ENCODE data around the gene CCSER1.
"Not testable (repeated sequence)": the region's sequence is repeated elsewhere in the genome, so short reads cannot be mapped to it uniquely, and the experiment has no call there.

The CCSER1 gene

GRCh38 chr4:91085961-91086360 lies 958.8 kb downstream of the CCSER1 start:
- no peak for TF ChIP-seq CTCF (IDR thresholded peaks at IDR 0.05; ENCODE audit: control extremely low read depth, extremely low read depth, low read depth, missing control alignments)
- ChIA-PET POLR2A (no interaction called here), CTCF (no interaction called here)
- no peak for DNase-seq (ENCODE audit: extremely low spot score)

- no peak for TF ChIP-seq CTCF (IDR thresholded peaks at IDR 0.05; ENCODE audit: control extremely low read depth, extremely low read depth, low read depth, missing control alignments)
- ChIA-PET POLR2A (no interaction called here), CTCF (interaction anchor here (0.9 to 1.3 kb wide), 3 partner anchors 8 to 26 kb away, joined by 3 read pairs; no protein-coding TSS in a partner anchor)
- no peak for DNase-seq (ENCODE audit: extremely low spot score)
Observed at GRCh38 chr4:91087743-91088142, 960.5 kb downstream of the CCSER1 start.

- no peak for TF ChIP-seq CTCF (IDR thresholded peaks at IDR 0.05; ENCODE audit: control extremely low read depth, extremely low read depth, low read depth, missing control alignments)
- ChIA-PET CTCF (interaction anchor here (1.3 to 1.8 kb wide), 3 partner anchors 10 to 17 kb away, joined by 3 to 4 read pairs (median 3); no protein-coding TSS in a partner anchor), POLR2A (no interaction called here)
- no peak for DNase-seq (ENCODE audit: extremely low spot score)
Observed at GRCh38 chr4:91089178-91089577, 962.0 kb downstream of the CCSER1 start.

DNA sequence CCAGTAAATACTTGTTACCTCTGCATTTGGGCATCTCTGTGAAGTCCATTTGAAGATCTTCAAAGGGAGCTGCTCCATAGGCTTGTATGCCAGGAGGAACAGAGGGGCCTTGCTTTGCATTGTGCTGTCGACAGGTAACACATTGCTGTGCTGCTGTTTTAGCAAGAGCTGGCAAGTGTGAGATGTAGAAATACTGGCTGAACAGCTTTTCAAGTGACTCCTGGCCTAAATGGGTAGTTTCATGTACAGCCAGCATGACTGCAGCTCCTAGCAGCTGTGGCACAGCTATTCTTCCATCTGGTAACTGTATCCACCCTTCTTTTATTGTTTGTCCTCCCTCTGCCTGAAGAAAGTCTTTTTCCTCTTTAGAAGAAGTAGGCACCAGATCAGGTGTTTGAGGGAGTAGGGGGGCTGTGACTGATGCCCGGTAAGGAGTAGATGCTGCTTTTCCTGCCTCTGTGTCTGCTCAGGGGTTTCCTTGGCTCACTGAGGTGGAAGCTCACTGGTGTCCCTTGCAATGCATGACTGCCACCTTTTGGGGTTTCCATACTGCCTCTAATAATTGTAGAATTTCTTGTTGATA lies 965.3 kb downstream of the CCSER1 start:
- DNase-seq (ENCODE audit: extremely low spot score): no peak
- ChIA-PET POLR2A (no interaction called here), CTCF (no interaction called here)
- TF ChIP-seq CTCF (IDR thresholded peaks at IDR 0.05; ENCODE audit: control extremely low read depth, extremely low read depth, low read depth, missing control alignments): no peak

GRCh38 chr4:91094220-91094619 lies 967.0 kb downstream of the CCSER1 start:
- POLR2A ChIA-PET; DNase-seq (ENCODE audit: extremely low spot score); CTCF ChIA-PET: not testable (repeated sequence)

DNA sequence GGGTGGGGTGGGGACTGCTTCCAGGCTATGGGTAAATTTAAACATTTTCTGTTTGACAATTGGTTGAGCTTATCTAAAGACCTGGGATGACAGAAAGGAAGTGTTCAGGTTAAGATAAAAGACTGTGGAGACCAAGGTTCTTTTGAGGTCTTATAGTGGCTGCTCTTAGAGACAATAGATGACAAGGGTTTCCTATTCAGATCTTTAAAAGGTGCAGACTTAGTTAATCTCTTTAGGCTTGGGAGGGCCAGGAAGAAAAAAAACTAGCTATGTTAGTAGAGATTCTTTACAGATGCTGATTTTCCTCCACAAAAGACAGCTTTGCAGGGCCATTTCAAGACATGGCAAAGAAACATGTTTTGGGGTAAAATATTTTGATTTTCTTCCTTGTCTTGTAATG lies 972.5 kb downstream of the CCSER1 start:
- POLR2A ChIA-PET: no interaction called here
- no peak for TF ChIP-seq CTCF (IDR thresholded peaks at IDR 0.05; ENCODE audit: control extremely low read depth, extremely low read depth, low read depth, missing control alignments)
- CTCF ChIA-PET: no interaction called here

DNA sequence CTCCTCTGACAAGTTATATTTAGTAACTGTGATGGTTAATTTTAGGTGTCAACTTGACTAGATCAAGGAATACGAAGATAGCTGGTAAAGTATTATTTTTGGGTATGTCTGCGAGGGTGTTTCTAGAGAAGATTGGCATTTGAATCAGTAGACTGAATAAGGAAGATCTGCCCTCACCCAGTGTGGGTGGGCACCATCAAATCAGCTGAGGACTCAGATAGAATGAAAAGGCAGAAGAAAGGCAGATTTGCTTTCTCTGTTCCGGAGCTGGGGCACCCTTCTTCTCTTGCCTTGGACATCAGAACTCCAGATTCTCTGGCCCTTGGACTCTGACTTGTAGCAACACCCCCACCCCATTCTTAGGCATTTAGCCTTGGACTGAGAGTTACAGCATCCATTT lies 981.6 kb downstream of the CCSER1 start:
- DNase-seq (ENCODE audit: extremely low spot score): no peak
- ChIA-PET POLR2A (no interaction called here), CTCF (no interaction called here)
- no peak for TF ChIP-seq CTCF (IDR thresholded peaks at IDR 0.05; ENCODE audit: control extremely low read depth, extremely low read depth, low read depth, missing control alignments)

More for the DNA sequence above, 972.5 kb downstream of the CCSER1 start:
- no peak for DNase-seq (ENCODE audit: extremely low spot score)
